Ectodermal cell (in vitro differentiated cells): ENCODE data around the gene EFNA5.

ENCODE experiments used
- H3K27ac ChIP-seq: 2 replicates; pipeline ENCODE4 v1.7.0; 2013; ENCODE audit warnings: mild to moderate bottlenecking, low read depth, low read length; ENCODE audit not compliant: insufficient read depth, poor library complexity, severe bottlenecking
- H3K27me3 ChIP-seq: 2 replicates; pipeline ENCODE4 v1.7.0; 2013; ENCODE audit warnings: mild to moderate bottlenecking, low read length; ENCODE audit not compliant: insufficient read depth, control insufficient read depth, poor library complexity, severe bottlenecking
- H3K36me3 ChIP-seq: one replicate; pipeline ENCODE4 v1.7.0; 2013; ENCODE audit warnings: low read length; ENCODE audit not compliant: control insufficient read depth, insufficient read depth
- H3K4me1 ChIP-seq: one replicate; pipeline ENCODE4 v1.7.0; 2013; ENCODE audit warnings: low read length; ENCODE audit not compliant: control insufficient read depth, insufficient read depth
- H3K4me3 ChIP-seq: 2 replicates; pipeline ENCODE4 v1.7.0; 2013; ENCODE audit warnings: low read depth, low read length, control low read depth; ENCODE audit not compliant: insufficient read depth
- H3K9me3 ChIP-seq: 2 replicates; pipeline ENCODE4 v1.7.0; 2013; ENCODE audit warnings: mild to moderate bottlenecking, low read length, moderate library complexity; ENCODE audit not compliant: control insufficient read depth
- whole genome bisulfite sequencing, 2 experiments: methylation state at CpG; one replicate each; pipeline ENCODE4 v1.1.7; 2013; ENCODE audit warnings: missing lambda C conversion rate in 2 of 2; 5-methylcytosine and 5-hydroxymethylcytosine counted together

EFNA5 gene

GRCh38 chr5:107428303-107428813 lies 242.4 kb downstream of the EFNA5 start:
- no peaks in the 10 kb centered on the region for H3K27me3 ChIP-seq
- WGBS, 2 experiments: 92 to 95% methylated on average over 4 of the region's 4 CpGs
- H3K36me3 ChIP-seq: peaks cover 8% of the 10 kb centered on the region

GRCh38 chr5:107426872-107427271 lies 243.9 kb downstream of the EFNA5 start:
- WGBS, 2 experiments: 96 to 97% methylated on average over 6 of the region's 6 CpGs
- Histone ChIP-seq H3K4me1 (no peaks in the 10 kb centered on the region), H3K4me3 (no peak overlapping the region), H3K27ac (no peak overlapping the region), H3K27me3 (no peaks in the 10 kb centered on the region), H3K36me3 (peaks cover 8% of the 10 kb centered on the region), H3K9me3 (no peaks in the 10 kb centered on the region)

More at GRCh38 chr5:107428303-107428813, 242.4 kb downstream of the EFNA5 start:
- H3K4me1 ChIP-seq: no peaks in the 10 kb centered on the region
- no peak overlapping the region for H3K4me3 ChIP-seq
- no peak overlapping the region for H3K27ac ChIP-seq
- H3K9me3 ChIP-seq: no peaks in the 10 kb centered on the region

GRCh38 chr5:107426209-107426608 lies 244.5 kb downstream of the EFNA5 start:
- H3K36me3 ChIP-seq: peaks cover 8% of the 10 kb centered on the region
- H3K4me1 ChIP-seq: no peaks in the 10 kb centered on the region
- H3K27ac ChIP-seq: no peak overlapping the region
- no peak overlapping the region for H3K4me3 ChIP-seq
- WGBS, 2 experiments: 80% methylated on average over 1 of the region's 1 CpG; no CpG with 5 or more reads in 1 of the 2 experiments
- no peaks in the 10 kb centered on the region for H3K9me3 ChIP-seq
- no peaks in the 10 kb centered on the region for H3K27me3 ChIP-seq

GRCh38 chr5:107425541-107426031 lies 245.2 kb downstream of the EFNA5 start:
- Histone ChIP-seq H3K36me3 (peaks cover 8% of the 10 kb centered on the region), H3K4me1 (no peaks in the 10 kb centered on the region), H3K27ac (no peak overlapping the region), H3K27me3 (no peaks in the 10 kb centered on the region), H3K9me3 (no peaks in the 10 kb centered on the region), H3K4me3 (no peak overlapping the region)
- 93 to 95% methylated on average over 2 of the region's 2 CpGs for WGBS, 2 experiments

- Histone ChIP-seq H3K27me3 (no peaks in the 10 kb centered on the region), H3K4me3 (no peak overlapping the region), H3K36me3 (peaks cover 8% of the 10 kb centered on the region), H3K4me1 (no peaks in the 10 kb centered on the region), H3K27ac (no peak overlapping the region), H3K9me3 (no peaks in the 10 kb centered on the region)
- 84 to 98% methylated on average over 2 of the region's 2 CpGs for WGBS, 2 experiments
Measured at GRCh38 chr5:107424491-107424890, 246.2 kb downstream of the EFNA5 start.

- Histone ChIP-seq H3K27ac (no peak overlapping the region), H3K36me3 (peaks cover 8% of the 10 kb centered on the region), H3K4me1 (no peaks in the 10 kb centered on the region), H3K9me3 (no peaks in the 10 kb centered on the region), H3K4me3 (no peak overlapping the region), H3K27me3 (no peaks in the 10 kb centered on the region)
- WGBS, 2 experiments: 76 to 77% methylated on average over 4 of the region's 4 CpGs
Measured at GRCh38 chr5:107422494-107422893, 248.2 kb downstream of the EFNA5 start.

DNA sequence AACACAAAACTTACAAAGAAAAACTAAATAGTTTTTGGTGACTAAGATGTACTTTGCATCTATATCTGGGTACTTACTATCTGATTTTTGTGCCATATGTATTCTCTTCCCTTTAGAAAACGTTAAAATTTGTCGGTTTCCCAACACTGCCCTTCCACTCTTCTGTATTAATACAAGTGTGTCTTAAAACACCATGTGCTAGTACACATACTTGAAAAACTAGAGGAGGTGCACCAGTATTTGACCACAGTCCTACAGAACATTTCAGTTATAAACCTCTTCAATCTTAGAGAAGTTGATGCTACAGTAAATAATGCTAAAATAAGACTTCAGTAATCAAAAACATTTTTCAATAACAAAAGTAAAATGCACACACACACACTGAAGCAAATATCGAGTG lies 251.2 kb downstream of the EFNA5 start:
- Histone ChIP-seq H3K9me3 (no peaks in the 10 kb centered on the region), H3K36me3 (no peaks in the 10 kb centered on the region)
- 78 to 80% methylated on average over 3 of the region's 3 CpGs for WGBS, 2 experiments

GRCh38 chr5:107418902-107419301 lies 251.8 kb downstream of the EFNA5 start:
- Histone ChIP-seq H3K27ac (no peak overlapping the region), H3K4me3 (no peak overlapping the region), H3K4me1 (no peaks in the 10 kb centered on the region), H3K27me3 (no peaks in the 10 kb centered on the region), H3K36me3 (no peaks in the 10 kb centered on the region), H3K9me3 (no peaks in the 10 kb centered on the region)
- WGBS, 2 experiments: 88 to 96% methylated on average over 2 of the region's 2 CpGs

More for the DNA sequence above, 251.2 kb downstream of the EFNA5 start:
- no peak overlapping the region for H3K4me3 ChIP-seq
- H3K4me1 ChIP-seq: no peaks in the 10 kb centered on the region
- no peaks in the 10 kb centered on the region for H3K27me3 ChIP-seq
- H3K27ac ChIP-seq: no peak overlapping the region

- H3K4me3 ChIP-seq: no peak overlapping the region
- no peaks in the 10 kb centered on the region for H3K9me3 ChIP-seq
- no peaks in the 10 kb centered on the region for H3K4me1 ChIP-seq
- H3K36me3 ChIP-seq: no peaks in the 10 kb centered on the region
- H3K27ac ChIP-seq: no peak overlapping the region
- 85 to 92% methylated on average over 2 of the region's 2 CpGs for WGBS, 2 experiments
- no peaks in the 10 kb centered on the region for H3K27me3 ChIP-seq
Measured at GRCh38 chr5:107418071-107418470, 252.7 kb downstream of the EFNA5 start.

GRCh38 chr5:107415762-107416161 lies 255.0 kb downstream of the EFNA5 start:
- 94 to 100% methylated on average over 1 of the region's 1 CpG for WGBS, 2 experiments

More at GRCh38 chr5:107415762-107416161, 255.0 kb downstream of the EFNA5 start:
- Histone ChIP-seq H3K36me3 (no peaks in the 10 kb centered on the region), H3K9me3 (no peaks in the 10 kb centered on the region), H3K27me3 (no peaks in the 10 kb centered on the region), H3K4me3 (no peak overlapping the region), H3K27ac (no peak overlapping the region), H3K4me1 (no peaks in the 10 kb centered on the region)
